Astrocyte of the spinal cord (primary cell): ENCODE measurements around the gene SLC4A5.

Source experiments
- DNase-seq: peaks from one replicate; pipeline ENCODE4 v3.0.0; 2011; ENCODE audit warnings: low read depth, low spot score
- H3K4me3 ChIP-seq: 2 replicates; pipeline ENCODE4 v1.5.1; 2011; ENCODE audit warnings: low read depth, mild to moderate bottlenecking, low read length, moderate library complexity
- in situ Hi-C: cut with HindIII; loops from 2 replicates; pipeline ENCODE4 v1.10.0; 2017; ENCODE audit warnings: low sequenced_read_pairs
- TF ChIP-seq, protein P1 (sequence below): IDR thresholded peaks from 2 replicates; pipeline ENCODE4 v1.5.1; 2012; ENCODE audit warnings: low read depth, mild to moderate bottlenecking, low read length, inconsistent platforms

The SLC4A5 gene

DNA sequence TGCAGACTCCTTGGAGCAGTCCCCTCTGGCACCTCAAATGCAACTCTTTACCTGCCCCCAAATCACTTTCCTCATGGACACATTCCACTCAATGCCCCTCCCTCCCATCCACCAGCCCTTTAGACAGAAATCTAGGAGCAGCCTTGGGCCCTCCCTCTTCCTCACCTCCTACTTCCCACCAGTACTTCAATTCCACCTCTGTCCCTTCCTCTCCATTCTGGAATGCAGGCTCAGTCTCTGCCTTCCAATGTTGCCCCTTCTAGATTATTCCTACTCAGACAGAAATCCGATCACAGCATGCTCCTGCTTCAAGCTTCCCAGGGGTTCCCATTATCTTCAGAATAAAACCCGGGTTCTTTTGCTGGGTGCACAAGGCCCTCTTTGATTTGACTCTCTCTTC lies 82.7 kb downstream of the SLC4A5 start:
- in situ Hi-C loops, result no loop called here
- DNase-seq, result no peak
- TF ChIP-seq, protein P1, sequence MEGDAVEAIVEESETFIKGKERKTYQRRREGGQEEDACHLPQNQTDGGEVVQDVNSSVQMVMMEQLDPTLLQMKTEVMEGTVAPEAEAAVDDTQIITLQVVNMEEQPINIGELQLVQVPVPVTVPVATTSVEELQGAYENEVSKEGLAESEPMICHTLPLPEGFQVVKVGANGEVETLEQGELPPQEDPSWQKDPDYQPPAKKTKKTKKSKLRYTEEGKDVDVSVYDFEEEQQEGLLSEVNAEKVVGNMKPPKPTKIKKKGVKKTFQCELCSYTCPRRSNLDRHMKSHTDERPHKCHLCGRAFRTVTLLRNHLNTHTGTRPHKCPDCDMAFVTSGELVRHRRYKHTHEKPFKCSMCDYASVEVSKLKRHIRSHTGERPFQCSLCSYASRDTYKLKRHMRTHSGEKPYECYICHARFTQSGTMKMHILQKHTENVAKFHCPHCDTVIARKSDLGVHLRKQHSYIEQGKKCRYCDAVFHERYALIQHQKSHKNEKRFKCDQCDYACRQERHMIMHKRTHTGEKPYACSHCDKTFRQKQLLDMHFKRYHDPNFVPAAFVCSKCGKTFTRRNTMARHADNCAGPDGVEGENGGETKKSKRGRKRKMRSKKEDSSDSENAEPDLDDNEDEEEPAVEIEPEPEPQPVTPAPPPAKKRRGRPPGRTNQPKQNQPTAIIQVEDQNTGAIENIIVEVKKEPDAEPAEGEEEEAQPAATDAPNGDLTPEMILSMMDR, result no peak
- no peak overlapping the region for H3K4me3 ChIP-seq

- in situ Hi-C loops, result no loop called here
- no peak for DNase-seq
- H3K4me3 ChIP-seq, result no peak overlapping the region
- TF ChIP-seq, protein P1, result no peak
Measured at GRCh38 chr2:74259733-74260132, 83.5 kb downstream of the SLC4A5 start.

GRCh38 chr2:74259191-74259590 lies 84.0 kb downstream of the SLC4A5 start:
- in situ Hi-C loops, result no loop called here
- TF ChIP-seq, protein P1, result no peak
- H3K4me3 ChIP-seq, result no peak overlapping the region
- DNase-seq, result no peak

- TF ChIP-seq, protein P1, result no peak
- in situ Hi-C loops, result no loop called here
- no peak overlapping the region for H3K4me3 ChIP-seq
- no peak for DNase-seq
Measured at GRCh38 chr2:74255660-74256213, 87.5 kb downstream of the SLC4A5 start.

DNA sequence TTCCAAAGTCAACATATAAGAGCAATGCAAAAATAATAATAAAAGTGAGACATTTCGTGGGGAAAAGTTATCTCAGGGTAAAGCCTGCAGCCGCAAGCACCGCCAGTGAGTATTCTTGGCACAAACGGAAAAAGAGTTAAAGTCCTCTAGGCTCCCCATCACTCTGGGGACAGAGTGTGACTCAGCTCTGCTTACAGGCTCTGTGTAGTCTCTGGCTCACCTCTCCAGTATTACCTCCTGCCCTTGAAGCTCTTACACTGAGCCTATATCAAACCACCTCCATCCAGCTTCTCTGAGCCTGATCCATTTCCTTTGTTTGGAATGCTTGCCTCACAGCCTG lies 89.3 kb downstream of the SLC4A5 start:
- no peak overlapping the region for H3K4me3 ChIP-seq
- in situ Hi-C loops, result no loop called here
- TF ChIP-seq, protein P1, result no peak
- no peak for DNase-seq

- in situ Hi-C loops, result no loop called here
- H3K4me3 ChIP-seq, result no peak overlapping the region
- no peak for DNase-seq
- TF ChIP-seq, protein P1, result no peak
Measured at GRCh38 chr2:74253306-74253970, 89.8 kb downstream of the SLC4A5 start.
